K562 (cell line): ENCODE data around the gene KHSRP. TPM values are rescaled to one million over a fixed set of nuclear protein-coding genes. Genes with fewer than 3 reads are reported as not detected.

ENCODE experiments used
- BCOR ChIP-seq: fragments of 450-650 bp; IDR thresholded peaks from 2 replicates; pipeline ENCODE4 v1.6.1; 2016
- CREB1 ChIP-seq, 2 experiments: sonication (generic) in 1 of 2; formaldehyde crosslinking in 1 of 2; IDR thresholded peaks; 2 replicates each; pipeline versions ENCODE4 v1.6.1 to v1.8.0; 2012 to 2022; ENCODE audit warnings: inconsistent platforms in 1 of 2, mild to moderate bottlenecking in 1 of 2, missing genetic modification reagents in 1 of 2, moderate library complexity in 1 of 2
- GTF2A2 ChIP-seq: IDR thresholded peaks from 2 replicates; pipeline ENCODE4 v1.6.1; 2016; ENCODE audit warnings: mild to moderate bottlenecking, missing genetic modification characterization, missing compliant biosample characterization
- IFI16 ChIP-seq: fragments of 250-450 bp; sonication (Bioruptor Pico); IDR thresholded peaks from 2 replicates; pipeline ENCODE4 v2.1.2; 2022; ENCODE audit warnings: mild to moderate bottlenecking, inconsistent platforms
- NFYB ChIP-seq: IDR thresholded peaks from 2 replicates; pipeline ENCODE4 v1.6.1; 2011; ENCODE audit warnings: mild to moderate bottlenecking, moderate library complexity; ENCODE audit not compliant: insufficient read length; ENCODE audit errors: extremely low read depth
- NONO ChIP-seq, 2 experiments: fragments of 200-400 bp in 1 of 2; fragments of 450-650 bp in 1 of 2; formaldehyde crosslinking in 1 of 2; IDR thresholded peaks; 2 replicates each; pipeline ENCODE4 v1.6.1; 2017; ENCODE audit warnings: low read depth in 2 of 2, mild to moderate bottlenecking in 2 of 2, moderate library complexity in 2 of 2, low read length in 1 of 2
- NR1H2 ChIP-seq: sonication (generic); formaldehyde crosslinking; IDR thresholded peaks from 2 replicates; pipeline ENCODE4 v1.4.0; 2020; ENCODE audit warnings: mild to moderate bottlenecking, missing genetic modification reagents
- PCBP2 ChIP-seq: fragments of 200-400 bp; formaldehyde crosslinking; IDR thresholded peaks from 2 replicates; pipeline ENCODE4 v1.6.1; 2018; ENCODE audit warnings: low read length, low read depth, mild to moderate bottlenecking, moderate library complexity; ENCODE audit not compliant: poor library complexity, severe bottlenecking
- POLR2AphosphoS5 ChIP-seq: IDR thresholded peaks from 2 replicates; pipeline ENCODE4 v1.6.1; 2011; ENCODE audit warnings: mild to moderate bottlenecking, low read depth, low read length, moderate library complexity; ENCODE audit not compliant: control insufficient read depth, insufficient read depth
- RBM15 ChIP-seq: fragments of 200-400 bp; formaldehyde crosslinking; IDR thresholded peaks from 2 replicates; pipeline ENCODE4 v1.6.1; 2018; ENCODE audit warnings: mild to moderate bottlenecking, low read length, moderate library complexity; ENCODE audit not compliant: insufficient read depth
- TBL1XR1 ChIP-seq, 2 experiments: IDR thresholded peaks; 2 replicates each; pipeline ENCODE4 v1.6.1; 2012; ENCODE audit warnings: improper control_type of control experiment in 2 of 2, low read length in 2 of 2, mild to moderate bottlenecking in 1 of 2
- ZNF57 ChIP-seq: fragments of 450-650 bp; formaldehyde crosslinking; IDR thresholded peaks from 2 replicates; pipeline ENCODE4 v1.4.0; 2020; ENCODE audit warnings: mild to moderate bottlenecking, moderate library complexity
- polyA plus RNA-seq, 8 experiments: library from polyadenylated mRNA; depleted of rRNA in 4 of 8; stranded (reverse) in 5 of 8; unstranded in 3 of 8; fragments of >200 nt; fragmentation: Nextera tagmentation in 2 of 8; fragmentation: Illumina TruSeq in 1 of 8; extraction: Ambion mirVana in 2 of 8; extraction: Trizol in 1 of 8; gene quantifications; 2 replicates each; pipeline versions ENCODE4 v1.2.1 to v1.2.3, GENCODE V29; 2011 to 2014; ENCODE audit warnings: inconsistent platforms in 1 of 8, missing spikeins in 1 of 8
- total RNA-seq, 7 experiments: library from RNA; depleted of rRNA in 6 of 7; stranded (reverse); fragments of >200 nt in 6 of 7; fragmentation: Illumina TruSeq in 2 of 7; extraction: Trizol in 2 of 7; gene quantifications; 2 replicates each; pipeline versions ENCODE4 v1.2.1 to v1.2.3, GENCODE V29; 2011 to 2021; ENCODE audit warnings: low replicate concordance in 1 of 7
- TF ChIP-seq, protein P1 (sequence below): fragments of 450-650 bp; IDR thresholded peaks from 2 replicates; pipeline ENCODE4 v1.6.1; 2018; ENCODE audit not compliant: partially characterized antibody

Gene KHSRP
- total and polyA plus RNA-seq, 9 of the 15 experiments (the other 6 are each of a cell fraction or from before 2014, with no cell fraction given): 4.2 to 564 (median 139) TPM

DNA sequence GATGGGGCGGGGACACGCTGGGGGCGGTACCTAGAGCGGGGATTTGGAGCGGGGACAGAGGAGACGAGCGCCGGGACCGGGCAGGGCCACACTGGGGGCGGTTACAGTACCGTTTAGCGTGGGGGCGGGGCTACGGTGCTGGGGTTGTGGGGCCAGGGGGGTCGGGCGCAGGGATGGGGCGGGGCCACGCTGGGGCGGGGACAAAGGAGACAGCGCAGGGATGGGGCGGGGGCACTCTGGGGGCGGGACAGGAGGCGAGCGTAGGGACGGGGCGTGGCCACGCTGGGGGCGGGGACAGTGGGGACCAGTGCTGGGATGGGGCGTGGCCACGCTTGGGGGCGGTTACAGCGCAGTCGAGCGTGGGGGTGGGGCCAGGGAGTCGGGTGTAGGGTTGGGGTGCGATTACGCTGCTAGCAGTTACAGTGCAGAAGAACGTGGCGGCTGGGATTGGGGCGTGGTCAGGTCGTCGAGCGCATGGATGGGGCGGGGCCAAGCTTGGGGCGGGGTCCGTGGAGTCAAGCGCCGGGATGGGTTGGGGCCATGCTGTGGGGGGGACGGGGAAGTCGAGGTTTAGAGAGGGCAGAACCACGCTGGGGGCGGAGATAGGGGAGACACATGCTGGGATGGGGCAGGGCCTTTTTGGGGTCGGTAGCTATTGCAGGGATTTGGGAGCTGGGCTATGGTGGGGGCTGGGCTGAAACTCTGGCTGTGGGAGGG is 51.4 kb downstream of the KHSRP start (continued):
- TF ChIP-seq CREB1 (IDR thresholded peaks at IDR 0.05) (peak; percentile 42; the same call in 1 of the 2 replicates), CREB1 (CRISPR knock-in tag; IDR thresholded peaks at IDR 0.05) (no peak), POLR2AphosphoS5 (0 out of 2 replicates have a peak, but pooled peaks have one; percentile 11), NFYB (no peak), NONO (IDR thresholded peaks at IDR 0.05; ENCODE audit: low read depth in 2 of 2, low read length in 1 of 2) (no peak), PCBP2 (no peak), NR1H2 (CRISPR knock-in tag) (no peak), RBM15 (no peak), ZNF57 (CRISPR knock-in tag) (no peak), GTF2A2 (tag) (no peak), IFI16 (CRISPR knock-in tag) (no peak), BCOR (no peak), TBL1XR1 (IDR thresholded peaks at IDR 0.05; ENCODE audit: low read length in 2 of 2) (no peak)
- TF ChIP-seq, protein P1, sequence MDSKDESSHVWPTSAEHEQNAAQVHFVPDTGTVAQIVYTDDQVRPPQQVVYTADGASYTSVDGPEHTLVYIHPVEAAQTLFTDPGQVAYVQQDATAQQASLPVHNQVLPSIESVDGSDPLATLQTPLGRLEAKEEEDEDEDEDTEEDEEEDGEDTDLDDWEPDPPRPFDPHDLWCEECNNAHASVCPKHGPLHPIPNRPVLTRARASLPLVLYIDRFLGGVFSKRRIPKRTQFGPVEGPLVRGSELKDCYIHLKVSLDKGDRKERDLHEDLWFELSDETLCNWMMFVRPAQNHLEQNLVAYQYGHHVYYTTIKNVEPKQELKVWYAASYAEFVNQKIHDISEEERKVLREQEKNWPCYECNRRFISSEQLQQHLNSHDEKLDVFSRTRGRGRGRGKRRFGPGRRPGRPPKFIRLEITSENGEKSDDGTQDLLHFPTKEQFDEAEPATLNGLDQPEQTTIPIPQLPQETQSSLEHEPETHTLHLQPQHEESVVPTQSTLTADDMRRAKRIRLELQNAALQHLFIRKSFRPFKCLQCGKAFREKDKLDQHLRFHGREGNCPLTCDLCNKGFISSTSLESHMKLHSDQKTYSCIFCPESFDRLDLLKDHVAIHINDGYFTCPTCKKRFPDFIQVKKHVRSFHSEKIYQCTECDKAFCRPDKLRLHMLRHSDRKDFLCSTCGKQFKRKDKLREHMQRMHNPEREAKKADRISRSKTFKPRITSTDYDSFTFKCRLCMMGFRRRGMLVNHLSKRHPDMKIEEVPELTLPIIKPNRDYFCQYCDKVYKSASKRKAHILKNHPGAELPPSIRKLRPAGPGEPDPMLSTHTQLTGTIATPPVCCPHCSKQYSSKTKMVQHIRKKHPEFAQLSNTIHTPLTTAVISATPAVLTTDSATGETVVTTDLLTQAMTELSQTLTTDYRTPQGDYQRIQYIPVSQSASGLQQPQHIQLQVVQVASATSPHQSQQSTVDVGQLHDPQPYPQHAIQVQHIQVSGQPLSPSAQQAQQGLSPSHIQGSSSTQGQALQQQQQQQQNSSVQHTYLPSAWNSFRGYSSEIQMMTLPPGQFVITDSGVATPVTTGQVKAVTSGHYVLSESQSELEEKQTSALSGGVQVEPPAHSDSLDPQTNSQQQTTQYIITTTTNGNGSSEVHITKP: peak; percentile 69
